ENCODE data around the gene CEBPZOS.

DNA sequence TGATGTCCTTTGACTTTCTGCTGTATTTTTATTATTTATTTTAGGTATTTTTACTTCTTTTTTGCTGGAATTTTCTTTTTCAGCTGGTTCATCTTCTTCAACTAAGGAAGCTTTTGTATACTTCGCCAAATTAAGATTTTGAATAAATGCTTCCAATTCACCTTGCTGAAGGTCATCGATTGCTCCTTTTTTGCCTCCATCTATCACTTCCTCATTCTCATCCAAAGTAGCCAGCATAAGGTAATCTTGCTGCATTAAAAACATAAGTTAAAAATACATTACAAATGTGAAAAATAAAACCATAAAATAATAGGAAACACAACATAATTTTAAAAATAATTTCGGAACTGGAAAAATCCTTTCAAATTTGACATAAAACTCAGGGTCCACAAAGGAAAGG lies 32.5 kb downstream of the CEBPZOS start:
- TF ChIP-seq, protein P1, sequence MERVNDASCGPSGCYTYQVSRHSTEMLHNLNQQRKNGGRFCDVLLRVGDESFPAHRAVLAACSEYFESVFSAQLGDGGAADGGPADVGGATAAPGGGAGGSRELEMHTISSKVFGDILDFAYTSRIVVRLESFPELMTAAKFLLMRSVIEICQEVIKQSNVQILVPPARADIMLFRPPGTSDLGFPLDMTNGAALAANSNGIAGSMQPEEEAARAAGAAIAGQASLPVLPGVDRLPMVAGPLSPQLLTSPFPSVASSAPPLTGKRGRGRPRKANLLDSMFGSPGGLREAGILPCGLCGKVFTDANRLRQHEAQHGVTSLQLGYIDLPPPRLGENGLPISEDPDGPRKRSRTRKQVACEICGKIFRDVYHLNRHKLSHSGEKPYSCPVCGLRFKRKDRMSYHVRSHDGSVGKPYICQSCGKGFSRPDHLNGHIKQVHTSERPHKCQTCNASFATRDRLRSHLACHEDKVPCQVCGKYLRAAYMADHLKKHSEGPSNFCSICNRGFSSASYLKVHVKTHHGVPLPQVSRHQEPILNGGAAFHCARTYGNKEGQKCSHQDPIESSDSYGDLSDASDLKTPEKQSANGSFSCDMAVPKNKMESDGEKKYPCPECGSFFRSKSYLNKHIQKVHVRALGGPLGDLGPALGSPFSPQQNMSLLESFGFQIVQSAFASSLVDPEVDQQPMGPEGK (CRISPR knock-in tag; IDR thresholded peaks at IDR 0.05; ENCODE audit: borderline replicate concordance): no peak
- no peak for TF ChIP-seq ZNF8 (CRISPR knock-in tag; IDR thresholded peaks at IDR 0.05)
- no peak for TF ChIP-seq CSDC2 (CRISPR knock-in tag; IDR thresholded peaks at IDR 0.05)
- TF ChIP-seq ARNTL (CRISPR knock-in tag; IDR thresholded peaks at IDR 0.05; ENCODE audit: borderline replicate concordance, low read depth): no peak
- TF ChIP-seq BACH2 (CRISPR knock-in tag; IDR thresholded peaks at IDR 0.05; ENCODE audit: borderline replicate concordance): no peak
- TF ChIP-seq, protein P2, sequence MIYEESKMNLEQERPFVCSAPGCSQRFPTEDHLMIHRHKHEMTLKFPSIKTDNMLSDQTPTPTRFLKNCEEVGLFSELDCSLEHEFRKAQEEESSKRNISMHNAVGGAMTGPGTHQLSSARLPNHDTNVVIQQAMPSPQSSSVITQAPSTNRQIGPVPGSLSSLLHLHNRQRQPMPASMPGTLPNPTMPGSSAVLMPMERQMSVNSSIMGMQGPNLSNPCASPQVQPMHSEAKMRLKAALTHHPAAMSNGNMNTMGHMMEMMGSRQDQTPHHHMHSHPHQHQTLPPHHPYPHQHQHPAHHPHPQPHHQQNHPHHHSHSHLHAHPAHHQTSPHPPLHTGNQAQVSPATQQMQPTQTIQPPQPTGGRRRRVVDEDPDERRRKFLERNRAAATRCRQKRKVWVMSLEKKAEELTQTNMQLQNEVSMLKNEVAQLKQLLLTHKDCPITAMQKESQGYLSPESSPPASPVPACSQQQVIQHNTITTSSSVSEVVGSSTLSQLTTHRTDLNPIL (CRISPR knock-in tag; IDR thresholded peaks at IDR 0.05; ENCODE audit: low read depth): no peak
- TF ChIP-seq ZFP30 (CRISPR knock-in tag; IDR thresholded peaks at IDR 0.05): no peak
- no peak for TF ChIP-seq RARB (CRISPR knock-in tag; IDR thresholded peaks at IDR 0.05)

All from SK-N-SH treated with all-trans-retinoic acid at 6 μM for 48 hours (cell line).